GM18526 (cell line): ENCODE results near the gene AKAP13.

Source experiments
- POLR2A ChIP-seq: IDR thresholded peaks from 3 replicates; pipeline ENCODE4 v1.6.1; 2011; ENCODE audit not compliant: insufficient read length; ENCODE audit errors: extremely low read depth

The AKAP13 gene

GRCh38 chr15:85639752-85640381, 259.5 kb downstream of the AKAP13 start:
- no peak for TF ChIP-seq POLR2A

- no peak for TF ChIP-seq POLR2A
Observed at GRCh38 chr15:85642065-85642692, 261.8 kb downstream of the AKAP13 start.

GRCh38 chr15:85642693-85643066, 262.3 kb downstream of the AKAP13 start:
- TF ChIP-seq POLR2A = no peak

- no peak for TF ChIP-seq POLR2A
Observed at GRCh38 chr15:85646538-85647091, 266.2 kb downstream of the AKAP13 start.

GRCh38 chr15:85649372-85649771, 269.0 kb downstream of the AKAP13 start:
- TF ChIP-seq POLR2A = no peak

GRCh38 chr15:85651548-85651947, 271.1 kb downstream of the AKAP13 start:
- TF ChIP-seq POLR2A = no peak

- TF ChIP-seq POLR2A = no peak
Observed at GRCh38 chr15:85652457-85652856, 272.1 kb downstream of the AKAP13 start.

- no peak for TF ChIP-seq POLR2A
Observed at GRCh38 chr15:85657132-85657531, 276.7 kb downstream of the AKAP13 start.

- no peak for TF ChIP-seq POLR2A
Observed at GRCh38 chr15:85658816-85659215, 278.4 kb downstream of the AKAP13 start.

- no peak for TF ChIP-seq POLR2A
Observed at GRCh38 chr15:85661859-85662258, 281.5 kb downstream of the AKAP13 start.

- TF ChIP-seq POLR2A = no peak
Observed at GRCh38 chr15:85667491-85668424, 287.4 kb downstream of the AKAP13 start.

- no peak for TF ChIP-seq POLR2A
Observed at GRCh38 chr15:85671156-85671555, 290.8 kb downstream of the AKAP13 start.

- TF ChIP-seq POLR2A = no peak
Observed at GRCh38 chr15:85672332-85673084, 292.1 kb downstream of the AKAP13 start.

GRCh38 chr15:85673326-85673725, 292.9 kb downstream of the AKAP13 start:
- TF ChIP-seq POLR2A = no peak
